GM18508 (cell line): ENCODE data around the gene XPNPEP1.

Experiments
- ATAC-seq: cut with Tn5 transposase; IDR thresholded peaks from one replicate; pipeline ENCODE4 v1.9.1; 2021; ENCODE audit warnings: moderate number of reproducible peaks; ENCODE audit not compliant: insufficient read depth, unreplicated experiment

Gene XPNPEP1

GRCh38 chr10:109875828-109876821, 47.2 kb downstream of the XPNPEP1 start:
- ATAC-seq = no peak

- ATAC-seq = no peak
Measured at GRCh38 chr10:109875151-109875568, 48.2 kb downstream of the XPNPEP1 start.

DNA sequence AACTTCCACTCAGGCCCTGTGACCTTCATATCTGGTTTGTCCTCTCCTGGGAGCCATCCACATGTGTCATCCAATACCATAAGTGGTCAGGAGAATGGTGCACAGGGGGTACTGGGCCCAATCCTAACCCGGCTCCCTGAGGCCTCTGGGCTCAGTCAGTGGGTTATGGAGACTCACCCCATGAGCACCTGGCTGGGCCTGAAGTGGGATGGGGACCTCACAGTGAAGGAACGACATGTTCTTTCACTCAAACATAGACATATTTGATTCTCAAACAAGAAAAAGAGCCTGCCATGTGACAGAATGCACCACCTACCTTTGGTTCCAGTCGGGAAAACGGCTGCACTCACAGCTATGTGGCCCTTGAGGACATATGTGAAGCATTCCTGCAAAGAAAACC, 51.8 kb downstream of the XPNPEP1 start:
- ATAC-seq = no peak

DNA sequence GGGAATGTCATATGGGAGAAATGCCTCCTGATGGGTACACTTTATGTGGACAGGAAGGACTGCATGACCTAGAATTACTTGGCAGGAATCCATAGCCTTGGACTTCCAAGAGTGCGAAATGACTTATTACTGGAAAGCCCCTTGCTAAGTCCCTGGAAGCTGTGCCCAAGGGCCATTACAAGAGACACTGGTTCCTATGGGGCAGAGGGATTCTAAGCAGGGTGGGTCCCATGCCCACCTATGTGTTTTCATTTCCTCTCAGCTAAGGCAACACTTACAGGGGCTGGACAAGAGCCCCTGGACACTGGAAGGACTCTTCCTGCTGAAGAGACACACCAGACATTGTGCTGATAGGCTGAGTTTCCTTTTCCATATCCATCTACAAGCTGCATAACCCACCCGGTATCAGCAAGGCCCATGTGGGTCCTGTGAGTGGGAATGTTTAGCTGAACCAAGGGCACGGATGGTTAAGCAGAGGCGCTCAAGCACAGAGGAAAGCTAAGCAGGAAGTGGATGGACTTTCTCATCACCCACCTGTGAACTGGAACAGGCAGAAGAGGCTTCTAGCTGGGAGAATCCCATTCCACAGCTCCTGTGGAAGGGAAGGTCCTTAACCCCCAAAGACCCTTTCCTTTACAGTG, 56.2 kb downstream of the XPNPEP1 start:
- no peak for ATAC-seq

- ATAC-seq = no peak
Measured at GRCh38 chr10:109866168-109866994, 56.9 kb downstream of the XPNPEP1 start.

- no peak for ATAC-seq
Measured at GRCh38 chr10:109863775-109864174, 59.5 kb downstream of the XPNPEP1 start.

DNA sequence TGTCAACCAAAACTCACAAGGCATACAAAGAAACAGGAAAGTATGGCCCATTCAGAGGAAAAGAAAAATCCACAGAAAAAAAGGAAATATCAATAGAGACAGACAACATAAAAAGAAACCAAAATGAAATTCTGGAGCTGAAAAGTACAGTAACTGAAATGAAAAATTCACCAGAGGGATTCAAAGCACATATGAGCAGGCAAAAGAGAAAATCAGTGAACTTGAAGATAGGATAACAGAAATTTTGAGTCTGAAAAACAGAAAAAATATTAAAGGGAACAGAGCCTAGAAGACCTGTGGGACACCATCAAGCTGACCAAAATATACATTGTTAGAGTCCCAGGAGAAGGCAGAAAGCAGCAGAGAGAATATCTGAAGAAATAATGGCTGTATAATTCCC, 60.6 kb downstream of the XPNPEP1 start:
- ATAC-seq = no peak

DNA sequence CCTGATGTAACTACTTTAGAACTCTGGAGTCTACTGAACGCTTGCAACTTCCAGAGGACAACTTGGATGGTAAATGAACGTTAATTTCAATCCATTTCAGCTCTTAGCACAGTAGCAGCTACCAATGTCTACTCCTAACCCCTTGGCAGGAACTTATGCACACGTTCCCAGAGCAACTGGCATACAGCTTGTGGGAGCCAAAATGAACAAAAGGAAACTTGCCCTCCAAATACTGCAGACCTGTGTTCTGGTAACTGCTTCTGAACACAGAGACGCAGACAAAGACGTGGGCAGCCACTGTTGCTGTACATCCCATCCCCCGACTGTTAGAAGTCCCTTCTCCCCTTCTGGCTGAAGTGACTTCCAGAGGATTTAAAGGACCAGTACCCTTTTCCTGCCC, 61.3 kb downstream of the XPNPEP1 start:
- no peak for ATAC-seq

- ATAC-seq = no peak
Measured at GRCh38 chr10:109861081-109861480, 62.2 kb downstream of the XPNPEP1 start.

DNA sequence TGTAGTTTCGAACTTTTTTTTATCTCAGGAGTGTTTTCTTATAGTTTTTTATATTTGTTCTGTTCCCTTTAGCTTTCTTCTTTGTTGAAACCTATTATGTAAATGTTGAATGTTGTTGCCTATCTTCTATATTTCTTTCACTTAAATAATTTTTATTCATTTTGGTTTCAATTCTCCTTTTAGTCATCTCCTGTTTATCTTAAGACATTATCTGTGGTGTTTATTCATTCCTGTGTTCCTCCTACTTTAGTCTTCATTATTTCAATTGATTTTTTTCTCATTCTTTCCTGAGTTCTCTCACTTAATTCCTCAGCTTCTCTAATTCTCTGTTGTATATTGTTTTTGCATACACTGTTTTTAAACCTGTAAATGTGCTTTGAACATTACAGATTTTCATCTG, 64.1 kb downstream of the XPNPEP1 start:
- no peak for ATAC-seq

DNA sequence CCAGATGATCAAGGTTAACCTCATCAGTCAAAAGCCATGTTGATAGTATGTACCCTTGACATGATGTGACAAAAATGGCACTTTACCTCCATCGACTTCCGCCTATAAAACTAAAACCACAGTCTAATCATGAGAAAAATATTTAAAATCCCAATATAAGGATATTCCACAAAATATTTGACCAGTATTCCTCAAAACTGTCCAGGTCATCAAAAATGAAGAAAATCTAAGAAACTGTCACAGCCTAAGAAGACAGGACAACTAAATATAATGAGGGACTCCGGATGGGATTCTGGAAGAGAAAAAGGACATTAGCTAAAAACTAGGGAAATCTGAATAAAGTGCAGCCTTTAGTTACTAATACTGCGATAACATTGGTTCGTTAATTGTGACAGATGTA, 67.6 kb downstream of the XPNPEP1 start:
- ATAC-seq = no peak

GRCh38 chr10:109853921-109854320, 69.4 kb downstream of the XPNPEP1 start:
- no peak for ATAC-seq

DNA sequence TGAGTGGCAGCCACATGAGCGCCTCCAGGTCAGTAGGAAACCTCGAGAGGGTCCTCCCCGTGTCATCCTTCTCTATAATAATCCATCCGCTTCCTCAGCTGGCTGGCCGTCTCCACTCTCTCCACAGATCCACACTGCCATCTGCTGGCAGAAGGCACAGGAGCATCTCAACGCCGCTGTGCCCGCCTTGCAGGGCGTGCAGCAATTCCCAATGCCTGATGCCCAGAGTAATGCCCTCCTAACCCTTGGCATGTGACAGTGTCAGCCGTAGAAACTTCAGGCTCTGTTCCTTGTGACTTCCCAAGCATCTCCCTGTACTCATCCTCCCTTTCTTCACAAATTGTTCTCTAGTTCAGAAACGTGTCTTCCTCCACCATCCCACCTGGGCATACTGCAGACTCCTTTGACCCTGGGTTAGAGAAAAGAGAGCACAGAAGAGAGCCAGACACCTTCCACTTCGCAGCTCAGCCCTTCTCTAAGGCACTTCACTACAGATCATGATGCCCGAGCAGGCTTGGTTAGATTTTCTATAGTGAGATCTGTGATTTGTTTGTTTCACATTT, 70.8 kb downstream of the XPNPEP1 start:
- ATAC-seq = peak; percentile 81

DNA sequence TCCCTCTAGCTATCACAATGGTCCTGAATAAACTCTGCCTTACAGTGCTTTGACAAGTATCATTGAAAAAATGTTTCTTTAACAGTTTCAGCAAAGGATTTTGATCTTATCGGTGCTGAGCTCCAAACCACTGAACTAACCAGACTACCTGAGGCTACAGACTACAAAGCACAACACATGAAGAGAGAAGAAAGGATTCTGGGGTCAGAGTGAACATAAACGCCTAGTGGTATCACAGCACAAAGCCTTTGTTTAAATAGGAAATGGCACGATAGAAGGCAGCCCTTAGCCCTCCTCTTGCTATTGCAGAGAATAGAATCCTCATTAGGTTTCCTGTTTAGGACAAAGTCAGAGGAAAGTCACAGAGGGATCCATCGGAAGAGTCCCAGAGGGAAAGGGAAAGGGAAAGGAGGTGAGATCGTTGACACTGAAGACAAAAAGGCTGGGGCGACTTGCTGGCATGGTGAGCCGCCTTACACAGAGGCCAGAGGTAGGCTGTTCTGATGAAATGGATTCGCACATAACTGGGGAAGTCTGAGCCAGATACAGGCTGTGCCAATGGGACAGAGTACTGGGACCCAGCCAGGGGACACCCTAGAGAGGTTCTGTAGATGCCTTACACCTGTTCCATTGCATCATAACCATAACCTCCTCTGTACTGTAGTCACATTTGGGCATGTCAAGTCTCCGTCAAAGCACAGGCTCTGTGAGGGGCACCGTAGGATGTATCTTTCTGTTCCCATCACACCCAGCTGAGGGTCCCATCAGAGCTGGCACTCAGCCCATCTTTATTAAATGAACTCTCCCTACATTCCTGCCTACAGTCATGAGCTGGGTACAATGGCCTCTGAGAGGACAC, 71.5 kb downstream of the XPNPEP1 start:
- no peak for ATAC-seq

DNA sequence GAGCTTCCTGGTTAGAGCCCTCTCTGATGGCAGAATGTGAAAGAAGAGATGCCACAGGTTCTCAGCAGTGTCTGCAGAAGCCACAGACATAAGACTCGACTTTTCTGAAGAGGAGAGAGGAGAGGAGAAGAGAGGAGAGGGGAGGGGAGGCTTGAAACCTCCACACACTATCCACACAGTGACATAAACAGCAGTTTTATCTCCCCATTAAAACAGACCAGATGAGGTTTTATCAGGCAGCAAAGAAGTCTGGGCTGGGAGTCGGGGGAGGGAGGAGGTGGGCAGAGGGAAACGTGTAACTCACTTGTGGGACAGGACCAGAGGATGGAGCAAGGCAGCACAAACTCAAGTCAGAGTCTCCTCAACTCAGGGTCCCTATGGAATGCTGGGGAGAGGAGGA, 76.5 kb downstream of the XPNPEP1 start:
- ATAC-seq = no peak

GRCh38 chr10:109845308-109845707, 78.0 kb downstream of the XPNPEP1 start:
- no peak for ATAC-seq

DNA sequence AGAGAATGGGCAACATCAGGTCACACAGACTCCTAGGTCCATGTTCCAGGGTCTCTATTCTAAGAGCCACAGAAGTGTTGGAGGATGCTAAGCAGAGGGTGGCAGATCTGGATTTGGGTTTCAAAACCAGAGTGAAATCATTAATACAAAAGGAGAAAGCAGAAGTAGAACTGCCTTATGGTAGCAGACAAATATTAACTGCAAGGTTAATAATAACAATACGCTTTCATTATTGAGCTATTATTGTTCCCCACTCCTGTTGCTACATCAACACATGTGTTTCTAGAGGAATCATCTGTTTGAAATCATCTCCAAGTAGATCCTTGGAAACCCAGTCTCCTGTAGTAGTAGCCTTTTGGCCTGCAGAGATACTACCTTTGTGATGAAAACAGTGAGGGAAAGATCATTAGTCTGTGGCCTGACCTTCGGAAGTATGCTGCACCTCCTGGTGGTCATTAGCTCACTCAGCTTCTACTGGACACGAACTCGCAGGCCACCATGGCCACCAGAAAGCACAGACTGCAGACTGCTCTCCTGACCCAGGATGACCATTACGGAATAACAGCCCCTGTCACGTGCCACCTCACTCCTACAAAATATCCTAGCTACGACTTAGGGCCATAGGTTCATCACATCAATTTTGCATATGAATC, 84.6 kb downstream of the XPNPEP1 start:
- no peak for ATAC-seq

DNA sequence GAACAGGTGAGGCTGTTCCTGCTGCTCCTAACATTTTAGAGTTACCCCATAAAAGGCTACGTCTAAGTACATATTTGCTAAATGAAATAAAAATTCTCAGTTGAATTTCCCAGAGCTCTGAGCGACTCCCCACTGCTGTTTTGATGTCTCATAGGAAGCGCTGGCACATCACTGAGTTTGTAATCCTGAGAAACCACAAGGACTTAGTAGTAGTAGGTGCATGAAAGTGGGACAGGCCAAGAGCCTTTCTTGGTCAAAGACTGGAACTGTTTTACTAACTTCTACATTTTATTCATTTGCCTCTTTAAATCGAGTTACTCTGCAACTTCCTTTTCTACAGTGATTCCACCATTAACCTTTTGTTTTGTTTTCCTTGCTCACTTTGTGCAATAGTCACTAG, 85.9 kb downstream of the XPNPEP1 start:
- no peak for ATAC-seq

- no peak for ATAC-seq
Measured at GRCh38 chr10:109835257-109835656, 88.1 kb downstream of the XPNPEP1 start.
